Right ventricle myocardium inferior (tissue), 1 donor: ENCODE measurements around the gene PDLIM4. TPM values are rescaled to one million over a fixed set of nuclear protein-coding genes. Genes with fewer than 3 reads are reported as not detected.
A peak's percentile ranks its signal among the peaks of the same experiment; 100 is the strongest.

Source experiments
- ATAC-seq: fragments of 200-7000 bp; cut with Tn5 transposase; one replicate; pipeline ENCODE4 v1.9.1; 2020; ENCODE audit warnings: mild to moderate bottlenecking, moderate library complexity
- DNase-seq: peaks from one replicate; pipeline ENCODE4 v3.0.0; 2021; ENCODE audit errors: missing footprints
- intact Hi-C: fragments of 100-400 bp; cut with DNase I; formaldehyde crosslinking; loops from one replicate; pipeline ENCODE4 v1.11.0; 2022
- total RNA-seq: library from RNA; stranded (reverse); fragmentation: NEBNext Ultra II Directional; extraction: Animal tissue kit (Norgen Biotek cat#: 25700); gene quantifications from one replicate; pipeline ENCODE4 v1.2.1, GENCODE V29; 2021
- donor health status: DM: no; HTN: yes; CAD: no; lungs with severe emphysema.

PDLIM4 gene
- total RNA-seq, 1 donor from 2014 or later, result 5.4 TPM

DNA sequence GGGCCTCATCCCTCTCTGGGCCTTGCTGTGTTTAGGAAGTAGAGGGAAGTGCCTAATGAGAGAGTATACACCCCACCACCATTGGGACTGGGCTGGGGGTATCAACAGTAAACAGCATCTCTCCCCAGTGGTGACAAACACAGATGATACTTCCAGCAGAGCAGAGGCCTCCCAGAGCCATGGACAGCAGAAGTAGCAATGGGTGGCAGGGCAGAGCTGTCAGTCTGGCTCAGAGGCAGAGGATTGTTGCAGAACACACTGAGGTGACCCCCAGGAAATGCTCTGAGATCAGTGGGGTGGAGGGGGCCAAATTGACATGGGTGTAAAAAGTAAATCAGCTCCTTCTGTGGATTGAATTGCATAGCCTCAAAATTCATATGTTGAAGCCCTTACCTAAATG lies 17.7 kb upstream of the PDLIM4 start:
- intact Hi-C loops, result loop anchor here (5.0 to 10.0 kb wide), 2 partner anchors 33 to 55 kb away; partner anchors contain the start of gene SLC22A4
- ATAC-seq (no peak), DNase-seq (no peak)

DNA sequence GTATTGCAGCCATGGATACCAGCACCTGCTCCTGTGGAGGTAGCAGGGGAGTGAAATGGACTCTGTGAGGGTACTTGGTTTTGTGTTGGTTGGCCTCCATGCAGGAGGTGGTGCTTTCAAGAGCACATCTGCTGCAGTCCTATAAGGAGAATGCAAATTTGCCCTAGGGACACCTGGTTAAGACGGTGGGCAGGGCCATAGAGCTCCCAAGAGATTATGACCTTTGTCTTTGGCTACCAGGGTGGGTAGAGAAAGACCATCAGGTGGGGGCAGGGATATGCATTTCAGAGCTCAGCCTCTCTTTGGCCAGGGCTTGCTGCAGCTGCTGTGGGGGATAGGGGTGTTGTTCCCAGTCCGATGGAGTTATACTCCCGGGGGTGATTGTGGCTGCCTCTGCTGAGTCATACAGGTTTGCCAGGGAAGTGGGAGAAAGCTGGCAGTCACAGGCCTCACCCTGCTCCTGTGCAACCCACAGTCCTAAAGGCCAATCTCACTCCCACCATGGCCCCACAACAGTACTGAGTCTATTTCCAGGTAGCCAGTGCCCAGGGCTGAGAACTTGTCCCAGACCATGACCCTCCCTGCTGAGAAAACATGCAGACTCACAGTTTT lies 14.0 kb upstream of the PDLIM4 start:
- DNase-seq (no peak), ATAC-seq (no peak)
- intact Hi-C loops, result no loop called here

DNA sequence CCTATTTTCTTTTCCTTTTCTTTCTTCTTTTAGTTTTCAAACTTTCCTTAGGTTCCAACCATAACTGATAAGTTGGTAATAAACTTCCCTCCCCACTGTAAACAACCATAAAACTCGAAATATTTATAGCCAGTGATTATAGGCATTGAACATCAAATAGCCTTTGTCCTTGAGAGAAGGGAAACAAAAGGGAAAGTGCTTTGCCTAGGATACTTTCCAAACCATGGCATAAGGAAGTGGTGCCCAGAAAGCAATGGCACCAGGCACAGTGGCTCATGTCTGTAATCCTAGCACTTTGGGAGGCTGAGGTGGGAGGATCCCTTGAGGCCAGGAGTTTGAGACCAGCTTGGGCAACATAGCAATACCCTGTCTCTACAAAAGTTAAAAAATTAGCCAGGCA lies 11.9 kb upstream of the PDLIM4 start:
- intact Hi-C loops, result no loop called here
- DNase-seq (no peak), ATAC-seq (no peak)

DNA sequence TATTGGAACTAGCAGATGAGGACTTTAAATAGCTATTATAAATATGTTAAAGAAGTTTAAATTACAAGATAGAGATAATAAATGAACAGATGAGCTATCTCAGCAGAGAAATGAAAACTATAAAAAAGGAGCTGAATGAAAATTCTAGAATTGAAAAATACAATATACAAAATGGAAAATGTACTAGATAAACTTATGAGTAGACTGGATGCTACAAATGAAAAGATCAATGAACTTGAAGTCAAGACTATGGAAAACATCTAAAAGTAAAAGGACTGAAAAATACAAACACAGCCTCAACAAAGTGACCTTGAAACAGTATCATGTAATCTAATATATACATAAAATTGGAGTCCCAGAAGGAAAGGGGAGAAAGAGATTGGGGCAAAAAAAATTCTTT lies 10.7 kb upstream of the PDLIM4 start:
- DNase-seq (no peak), ATAC-seq (no peak)
- intact Hi-C loops, result no loop called here

DNA sequence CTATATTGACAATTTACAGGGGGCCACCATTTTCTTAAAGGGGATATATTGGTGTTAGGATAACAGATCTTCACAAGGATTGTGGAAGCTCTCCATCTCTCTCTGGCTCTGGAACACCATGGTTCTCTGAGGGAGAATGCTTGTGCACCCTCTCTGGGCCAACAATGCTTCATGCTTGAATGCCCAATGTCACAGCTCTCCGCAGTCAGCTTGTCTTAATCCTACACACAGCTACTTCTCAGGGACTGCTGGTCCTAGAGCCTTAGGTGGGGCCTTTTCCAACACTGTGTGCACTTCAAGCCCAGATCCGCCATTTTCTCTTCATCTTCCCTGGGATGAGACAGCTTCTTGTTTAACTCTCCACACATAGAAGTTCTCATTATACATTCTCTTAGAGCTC lies 6.9 kb upstream of the PDLIM4 start:
- DNase-seq, result no peak
- ATAC-seq, result no peak
- intact Hi-C loops, result no loop called here

DNA sequence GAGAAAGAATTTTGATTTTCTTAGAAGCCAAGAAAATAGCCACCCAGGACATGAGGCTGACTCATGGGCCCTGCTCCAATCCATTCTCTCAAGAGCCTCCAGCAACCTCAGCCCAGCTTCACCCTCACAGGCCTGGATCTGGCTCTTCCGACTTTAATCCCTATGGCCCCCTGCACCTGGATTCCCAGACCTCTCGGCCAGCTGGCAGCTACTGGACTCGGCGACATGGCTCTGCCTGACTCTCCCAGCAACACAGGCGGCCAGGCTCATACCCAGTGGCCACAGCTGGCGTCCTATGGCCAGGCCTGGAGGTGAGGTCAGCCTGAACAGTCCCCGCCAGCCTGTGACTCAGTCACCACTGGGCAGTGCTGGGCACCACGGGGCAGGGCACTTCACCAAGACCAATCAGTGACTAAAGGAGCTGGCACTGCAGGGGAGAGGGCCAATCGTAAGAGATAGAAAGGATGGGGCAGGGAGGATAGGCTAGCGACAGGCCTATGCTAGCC lies 6.2 kb upstream of the PDLIM4 start:
- intact Hi-C loops, result no loop called here
- DNase-seq (no peak), ATAC-seq (no peak)

DNA sequence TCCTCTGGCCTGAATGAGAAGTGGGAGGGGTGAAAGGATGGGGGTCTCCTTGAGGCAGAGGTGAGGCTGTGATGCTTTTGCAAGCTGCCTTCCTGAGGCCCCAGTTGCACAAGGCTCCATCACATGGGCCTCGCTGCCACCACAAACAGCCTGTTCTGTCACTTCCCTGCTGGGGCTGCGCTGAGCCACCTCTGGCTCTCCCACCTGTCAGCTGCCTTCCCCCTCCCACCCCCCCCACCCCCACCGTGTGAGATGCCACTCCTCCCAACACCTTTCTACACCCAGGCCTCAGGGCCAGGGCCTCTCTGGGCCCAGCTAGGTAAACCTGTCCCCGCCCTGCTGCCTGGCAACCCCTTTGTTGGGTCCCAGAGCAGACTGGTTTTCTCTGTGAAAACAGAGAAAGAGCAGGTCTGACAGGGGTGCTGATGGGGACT lies 4.5 kb upstream of the PDLIM4 start:
- intact Hi-C loops, result no loop called here
- ATAC-seq (no peak), DNase-seq (no peak)

DNA sequence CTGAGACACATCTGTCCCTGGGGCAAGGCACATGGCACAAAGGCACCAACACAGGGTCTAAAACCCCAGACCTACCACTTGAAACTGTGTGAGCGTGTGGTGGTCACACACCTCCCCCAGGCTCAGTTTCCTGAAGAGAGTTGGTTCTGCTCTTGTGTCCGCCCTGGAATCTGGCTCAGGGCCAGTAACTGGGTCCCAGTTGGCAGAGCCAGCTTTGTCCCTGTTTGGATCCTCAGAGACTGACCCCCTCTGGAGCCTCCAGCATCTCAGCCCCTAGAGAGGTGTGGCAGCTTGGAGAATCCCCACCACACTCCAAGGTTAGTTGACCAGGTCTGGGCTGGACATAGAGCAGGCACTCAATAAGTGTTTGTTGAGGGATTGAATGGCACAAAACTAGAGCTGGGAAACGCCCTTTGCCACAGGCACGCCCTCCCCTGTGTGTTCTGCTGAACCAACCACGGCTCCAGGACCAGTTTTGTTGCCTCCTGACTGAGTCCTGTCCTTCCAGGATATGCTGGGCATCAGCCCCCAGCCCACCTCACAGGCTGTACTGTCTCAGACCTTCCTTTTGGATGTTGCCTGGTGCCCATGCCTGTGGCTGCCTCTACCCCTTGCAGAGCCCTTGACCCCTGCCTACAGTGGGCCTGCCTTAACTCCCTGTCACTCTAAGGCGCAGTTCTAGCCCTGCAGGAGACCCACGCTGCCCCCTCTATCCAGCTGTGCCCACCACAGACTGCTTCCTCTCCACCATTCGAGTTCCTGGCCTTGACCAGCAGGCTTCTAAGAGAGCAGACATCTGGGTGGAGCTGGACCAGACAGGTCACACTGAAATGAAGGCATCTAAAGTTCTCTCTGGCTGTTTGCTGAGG lies 3.8 kb upstream of the PDLIM4 start:
- ATAC-seq (no peak), DNase-seq (no peak)
- intact Hi-C loops, result no loop called here

DNA sequence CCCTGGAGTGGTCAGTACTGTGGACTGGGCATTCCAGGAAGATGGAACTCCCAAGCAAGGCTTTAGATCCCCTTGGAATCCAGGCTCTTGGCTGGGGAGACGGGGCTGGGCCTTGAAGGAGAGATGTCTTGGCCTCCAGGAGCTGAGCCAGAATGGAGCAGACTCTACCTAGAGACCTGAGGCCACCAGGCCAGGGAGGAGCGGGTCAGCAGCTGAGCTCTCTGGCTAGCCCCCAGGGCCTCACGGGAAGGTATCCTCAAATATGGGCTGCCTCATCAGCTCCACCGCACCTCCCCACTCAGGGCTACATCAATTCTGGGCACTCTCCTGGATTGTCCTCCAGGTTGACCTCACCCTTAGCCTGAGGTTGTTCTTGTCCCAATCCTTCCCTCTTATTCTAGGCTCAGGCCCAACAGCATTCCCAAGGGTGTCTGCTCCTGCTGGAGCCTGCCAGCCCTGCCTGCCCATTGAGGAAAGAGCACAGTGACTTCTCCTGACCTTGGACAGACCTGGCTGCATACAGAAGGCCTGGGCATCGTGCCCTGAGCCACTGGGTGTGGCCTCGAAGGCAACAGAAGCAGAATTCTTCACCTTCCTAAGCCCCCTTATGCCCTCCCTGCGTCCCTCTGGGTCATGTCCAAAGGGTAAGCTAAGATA lies 3.0 kb upstream of the PDLIM4 start:
- intact Hi-C loops, result no loop called here
- peak; percentile 87 for DNase-seq
- ATAC-seq, result peak; percentile 68

DNA sequence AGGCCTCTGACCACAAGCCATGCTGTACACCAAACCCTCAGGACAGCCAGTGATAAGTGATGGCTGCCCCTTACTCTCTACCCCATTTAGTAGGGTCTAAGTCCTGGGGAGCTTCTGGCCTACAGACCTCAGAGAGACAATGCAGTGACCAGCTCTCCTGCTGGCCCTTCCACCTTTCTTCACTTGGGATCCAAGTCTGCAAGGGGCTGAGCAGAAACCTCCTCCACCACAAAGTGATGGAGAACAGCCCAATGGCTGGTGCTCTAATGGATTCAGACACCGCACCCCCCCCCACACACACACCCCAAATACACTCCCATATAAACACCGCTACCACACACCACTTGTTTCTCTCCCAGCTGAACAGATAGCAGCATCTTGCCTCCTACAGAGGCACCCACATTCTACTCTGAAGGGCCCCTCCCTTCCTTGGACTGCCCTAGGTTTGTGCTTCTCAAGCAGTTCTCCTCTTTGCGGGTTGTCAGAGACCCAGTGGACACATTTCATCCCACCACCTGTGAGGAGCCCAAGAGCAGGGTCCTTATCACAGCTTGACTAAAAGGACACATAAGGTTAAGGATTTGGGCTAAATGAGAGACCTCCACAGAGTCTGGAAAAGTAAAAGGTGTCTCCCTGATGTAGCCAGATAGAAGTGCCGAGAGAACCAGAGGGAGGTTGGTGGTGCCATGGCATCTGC lies 1.3 kb upstream of the PDLIM4 start:
- DNase-seq, result no peak
- intact Hi-C loops, result no loop called here
- ATAC-seq, result no peak

DNA sequence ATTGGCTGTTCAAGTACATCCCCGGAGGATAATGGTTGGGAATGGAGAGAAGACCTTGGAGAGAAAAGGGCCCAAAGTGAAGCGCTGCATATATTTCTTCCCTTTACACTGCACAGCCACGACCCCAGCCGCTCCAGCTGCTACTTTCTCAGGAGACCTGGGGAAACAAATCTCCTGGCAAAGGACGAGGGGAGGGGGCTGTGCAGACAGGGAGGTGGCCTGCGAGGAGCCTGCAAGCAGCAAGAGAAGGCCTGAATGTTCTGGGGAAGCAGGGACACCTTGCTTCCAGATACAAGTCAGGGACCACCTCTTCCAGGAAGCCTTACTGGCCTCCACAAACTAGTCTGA lies 739 bp upstream of the PDLIM4 start:
- no peak for ATAC-seq
- DNase-seq, result no peak
- intact Hi-C loops, result no loop called here

DNA sequence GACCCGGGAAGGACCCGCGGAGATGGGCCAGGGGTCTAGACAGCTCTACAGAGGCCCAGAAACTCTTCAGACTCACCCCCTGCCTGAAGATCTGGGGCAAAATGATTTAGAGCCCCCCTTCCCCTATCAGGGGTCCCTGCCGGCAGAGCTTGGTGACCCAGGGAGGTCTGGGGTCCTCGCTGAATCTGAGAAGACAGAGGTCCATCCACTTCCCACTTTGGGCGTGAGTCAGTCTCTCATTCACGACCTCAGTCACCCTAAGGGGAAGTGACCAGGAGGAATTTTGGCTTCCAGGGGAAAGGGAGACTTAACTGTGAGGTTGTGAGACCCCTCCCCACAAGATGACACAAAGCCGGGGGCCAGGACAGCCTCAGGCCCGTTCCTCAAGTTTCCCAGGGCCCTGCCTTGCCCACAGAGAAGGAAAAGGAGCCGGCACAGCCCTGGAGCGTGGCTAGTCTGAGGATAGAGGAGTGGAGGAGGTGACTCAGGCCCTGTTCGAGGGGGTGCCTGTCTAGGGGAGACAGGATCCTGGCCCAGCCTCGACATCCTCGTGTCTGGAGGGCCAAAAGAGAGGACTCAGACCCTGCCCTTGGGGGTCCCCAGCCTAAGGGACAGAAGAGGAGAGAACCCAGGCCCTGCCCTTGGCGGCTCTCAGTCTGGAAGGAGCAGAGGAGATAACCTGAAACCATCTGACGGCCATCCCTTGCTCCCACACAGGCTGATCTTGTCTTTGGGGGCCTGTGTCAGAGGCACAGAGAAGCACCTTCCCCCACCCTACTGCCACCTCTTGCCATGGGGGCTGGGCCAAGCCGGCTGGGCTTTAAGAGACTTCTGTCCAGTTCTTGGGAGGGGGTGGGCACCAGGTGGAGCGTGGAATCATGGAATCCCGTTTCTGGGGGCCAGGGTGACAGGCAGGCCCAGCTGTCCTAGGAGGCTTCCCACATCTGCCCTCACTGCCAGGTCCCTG lies 889 bp downstream of the PDLIM4 start:
- intact Hi-C loops, result no loop called here
- ATAC-seq (no peak), DNase-seq (no peak)

DNA sequence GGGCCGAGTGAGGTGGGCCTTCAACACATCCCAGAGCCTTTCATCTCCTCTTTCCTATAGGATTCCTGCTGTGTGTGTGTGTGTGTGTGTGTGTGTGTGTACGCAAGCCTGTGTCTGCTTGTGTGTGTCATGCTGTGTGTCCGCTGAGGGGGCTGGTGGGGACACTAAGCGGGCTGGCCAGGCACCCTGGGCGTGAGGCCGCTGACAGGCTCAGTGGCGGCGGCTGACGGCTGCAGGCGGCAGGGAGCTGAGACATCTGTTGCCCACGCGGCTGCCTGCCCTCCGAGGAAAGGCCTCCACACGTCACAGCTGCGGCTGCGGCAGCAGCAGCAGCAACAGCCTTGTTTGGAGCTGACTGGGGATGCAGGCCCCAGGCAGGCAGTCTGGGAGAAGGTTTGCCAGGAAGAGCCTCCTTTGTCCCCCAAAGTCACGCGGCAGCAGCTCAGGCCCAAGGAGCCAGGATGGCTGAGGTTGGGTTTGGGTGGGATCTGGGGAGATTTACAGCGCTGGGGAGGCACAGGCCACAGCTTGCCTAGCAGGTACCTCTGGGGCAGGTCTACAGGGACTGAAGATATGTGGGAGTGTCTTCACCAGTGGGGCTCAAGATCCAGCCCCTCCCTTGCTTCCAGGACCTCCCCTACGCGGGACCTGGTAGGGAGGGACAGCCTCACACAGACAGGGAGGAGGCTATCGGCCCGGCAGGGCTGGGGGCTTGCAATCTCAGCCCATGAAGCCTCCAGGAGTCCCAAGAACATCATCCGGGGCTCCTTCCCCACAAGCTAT lies 1.8 kb downstream of the PDLIM4 start:
- ATAC-seq, result peak; percentile 68
- DNase-seq, result peak; percentile 87
- intact Hi-C loops, result no loop called here

DNA sequence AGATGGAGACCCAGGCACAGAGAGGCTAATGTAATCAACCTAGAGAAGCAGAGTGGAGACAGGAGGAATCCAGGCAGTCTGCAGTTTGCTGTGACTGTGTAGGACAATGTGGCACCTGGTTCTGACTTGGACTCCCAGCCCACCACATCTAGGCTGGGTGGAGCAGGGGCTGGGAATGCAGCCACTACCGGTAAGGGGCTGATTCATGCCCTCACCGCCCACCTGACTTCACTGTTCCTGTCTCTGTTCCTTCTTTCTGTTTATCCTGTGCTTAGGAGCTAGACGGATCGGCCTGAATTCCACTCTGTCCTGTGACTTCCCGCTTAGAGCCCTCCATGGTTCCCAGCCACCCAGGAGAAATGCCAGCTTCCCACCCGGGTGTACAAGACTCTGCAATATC lies 2.6 kb downstream of the PDLIM4 start:
- intact Hi-C loops, result no loop called here
- DNase-seq, result no peak
- ATAC-seq, result no peak

DNA sequence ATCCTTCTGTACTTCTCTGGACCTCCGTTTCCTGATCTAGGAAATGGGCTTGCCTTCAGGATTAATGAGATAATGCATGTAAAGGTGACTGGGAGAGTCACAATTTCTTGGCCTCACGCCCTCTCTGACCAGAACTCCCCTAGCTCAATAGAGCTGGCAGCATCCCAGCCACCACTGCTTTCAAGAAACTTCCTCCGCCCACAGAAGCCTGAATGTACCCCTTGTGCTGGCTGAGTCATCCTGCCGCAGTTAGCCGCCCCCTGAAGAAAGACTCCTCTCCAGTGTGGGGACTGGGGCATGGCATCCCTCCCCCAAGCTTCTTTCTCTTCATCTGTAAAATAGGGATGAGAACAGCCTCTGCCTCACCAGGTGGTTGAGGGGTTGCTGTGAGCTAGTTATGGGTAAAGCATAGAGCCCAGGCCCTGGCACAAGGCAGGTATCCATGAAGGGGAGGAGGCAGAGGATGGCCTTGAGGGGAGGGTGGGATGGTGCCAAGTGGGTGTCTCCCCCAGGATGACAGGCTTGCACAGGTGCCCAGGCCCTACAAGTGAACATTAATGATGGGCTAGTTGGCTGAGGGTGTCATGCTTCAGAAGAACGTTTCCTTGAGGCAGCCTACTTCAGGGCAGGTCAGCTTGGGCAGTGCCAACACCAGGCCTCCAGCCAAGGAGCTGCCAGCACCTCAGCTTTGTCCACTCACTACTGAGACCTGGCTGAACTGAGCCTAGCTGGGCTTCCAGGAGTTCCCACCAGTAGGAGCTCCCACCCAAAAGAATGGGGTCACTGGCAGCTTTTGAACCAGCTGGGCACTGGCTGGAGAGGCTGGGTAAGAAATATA lies 3.4 kb downstream of the PDLIM4 start:
- intact Hi-C loops, result no loop called here
- ATAC-seq (no peak), DNase-seq (no peak)
